Panc1 (cell line): ENCODE results near the gene DTNBP1.

Source experiments
- POLR2AphosphoS5 ChIP-seq: IDR thresholded peaks from 2 replicates; pipeline ENCODE4 v1.6.1; 2012; ENCODE audit warnings: mild to moderate bottlenecking, low read depth, low read length, moderate library complexity
- TF ChIP-seq, protein P1 (sequence below): fragments of 450-650 bp; IDR thresholded peaks from 2 replicates; pipeline ENCODE4 v1.5.1; 2017; ENCODE audit warnings: mild to moderate bottlenecking

DNA sequence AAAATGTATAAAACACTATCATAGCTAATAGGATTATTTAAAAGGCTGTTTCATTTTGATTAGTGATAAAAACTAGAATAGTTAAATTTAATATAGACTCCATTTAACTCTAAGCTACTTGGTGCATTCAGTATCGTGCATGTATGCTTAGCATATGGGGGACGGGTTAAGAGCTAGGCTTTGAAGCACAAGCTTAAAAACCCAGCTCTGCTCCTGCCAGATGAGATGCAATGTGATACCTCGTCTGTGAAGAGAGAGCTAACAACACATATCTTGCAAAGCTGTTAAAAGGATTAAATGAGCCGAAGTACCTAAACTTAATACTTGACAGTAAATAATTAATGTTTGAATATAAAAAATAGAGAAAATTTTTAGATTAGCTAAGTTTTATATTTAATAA lies 42.2 kb downstream of the DTNBP1 start:
- no peak for TF ChIP-seq POLR2AphosphoS5
- TF ChIP-seq, protein P1, sequence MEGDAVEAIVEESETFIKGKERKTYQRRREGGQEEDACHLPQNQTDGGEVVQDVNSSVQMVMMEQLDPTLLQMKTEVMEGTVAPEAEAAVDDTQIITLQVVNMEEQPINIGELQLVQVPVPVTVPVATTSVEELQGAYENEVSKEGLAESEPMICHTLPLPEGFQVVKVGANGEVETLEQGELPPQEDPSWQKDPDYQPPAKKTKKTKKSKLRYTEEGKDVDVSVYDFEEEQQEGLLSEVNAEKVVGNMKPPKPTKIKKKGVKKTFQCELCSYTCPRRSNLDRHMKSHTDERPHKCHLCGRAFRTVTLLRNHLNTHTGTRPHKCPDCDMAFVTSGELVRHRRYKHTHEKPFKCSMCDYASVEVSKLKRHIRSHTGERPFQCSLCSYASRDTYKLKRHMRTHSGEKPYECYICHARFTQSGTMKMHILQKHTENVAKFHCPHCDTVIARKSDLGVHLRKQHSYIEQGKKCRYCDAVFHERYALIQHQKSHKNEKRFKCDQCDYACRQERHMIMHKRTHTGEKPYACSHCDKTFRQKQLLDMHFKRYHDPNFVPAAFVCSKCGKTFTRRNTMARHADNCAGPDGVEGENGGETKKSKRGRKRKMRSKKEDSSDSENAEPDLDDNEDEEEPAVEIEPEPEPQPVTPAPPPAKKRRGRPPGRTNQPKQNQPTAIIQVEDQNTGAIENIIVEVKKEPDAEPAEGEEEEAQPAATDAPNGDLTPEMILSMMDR, result no peak
